MCF 10A (cell line): ENCODE results near the gene STAG2. TPM values are rescaled to one million over a fixed set of nuclear protein-coding genes. Genes with fewer than 3 reads are reported as not detected.

Source experiments
- BruUV-seq: library from RNA; stranded (reverse); fragments of 400-500 nt; replicated peaks from 2 replicates; lab custom pipeline; 2021; lab: Mats Ljungman, UMichigan
- CTCF ChIA-PET: fragments of 300-600 bp; sonication (Branson Sonifier 250); formaldehyde crosslinking; extraction: SDS; loops from one replicate; lab custom pipeline; 2021; ENCODE audit warnings: antibody characterized with exemption, inconsistent platforms; lab: Yijun Ruan, JAX
- POLR2A ChIA-PET: fragments of 300-600, 350-650 bp; sonication (Branson Sonifier 250); formaldehyde crosslinking; extraction: SDS; loops from one replicate; lab custom pipeline; 2020; ENCODE audit warnings: antibody characterized with exemption, inconsistent platforms; lab: Yijun Ruan, JAX
- DNase-seq: peaks from one replicate; pipeline ENCODE4 v3.0.0-alpha.2; 2018; ENCODE audit not compliant: unreplicated experiment
- H3K27ac Mint-ChIP-seq: one replicate; pipeline ENCODE4 v1.8.0; 2022; ENCODE audit warnings: mild to moderate bottlenecking, low read depth, mixed read lengths; ENCODE audit not compliant: unreplicated experiment
- H3K27me3 Mint-ChIP-seq: one replicate; pipeline ENCODE4 v1.8.0; 2022; ENCODE audit warnings: mixed read lengths; ENCODE audit not compliant: insufficient read depth, unreplicated experiment
- H3K36me3 Mint-ChIP-seq: one replicate; pipeline ENCODE4 v1.8.0; 2022; ENCODE audit warnings: mild to moderate bottlenecking, moderate library complexity, mixed read lengths; ENCODE audit not compliant: insufficient read depth, unreplicated experiment
- H3K4me1 Mint-ChIP-seq: one replicate; pipeline ENCODE4 v1.8.0; 2022; ENCODE audit warnings: mixed read lengths; ENCODE audit not compliant: insufficient read depth, unreplicated experiment
- H3K4me3 Mint-ChIP-seq: one replicate; pipeline ENCODE4 v1.8.0; 2022; ENCODE audit warnings: mild to moderate bottlenecking, moderate library complexity, mixed read lengths; ENCODE audit not compliant: unreplicated experiment
- H3K9me3 Mint-ChIP-seq: one replicate; pipeline ENCODE4 v1.8.0; 2022; ENCODE audit warnings: mixed read lengths; ENCODE audit not compliant: unreplicated experiment
- CTCF ChIP-seq: fragments of 200-600 bp; IDR thresholded peaks from one replicate; pipeline ENCODE4 v1.8.0; 2022; ENCODE audit warnings: antibody characterized with exemption, mild to moderate bottlenecking; ENCODE audit not compliant: unreplicated experiment
- intact Hi-C: fragments of 100-400 bp; cut with micrococcal nuclease; formaldehyde crosslinking; loops from 2 replicates; pipeline ENCODE4 v1.14.1; 2022
- total RNA-seq: library from RNA; stranded (reverse); gene quantifications from 2 replicates; pipeline ENCODE4 v1.2.3, GENCODE V29; 2022

The STAG2 gene
- total RNA-seq, 1 experiment from 2014 or later: 80.7 TPM

- POLR2A ChIA-PET: interaction anchor here (0.6 to 0.7 kb wide), 3 partner anchors 24 to 72 kb away, joined by 3 to 4 read pairs (median 3); no protein-coding TSS in a partner anchor
- Mint-ChIP-seq H3K27me3 (no peaks in the 10 kb centered on the region), H3K4me3 (no peak overlapping the region), H3K9me3 (no peaks in the 10 kb centered on the region), H3K27ac (no peak overlapping the region), H3K36me3 (peaks cover 6% of the 10 kb centered on the region), H3K4me1 (no peaks in the 10 kb centered on the region)
- intact Hi-C loops: no loop called here
- BruUV-seq: no TSS peak
- no peak for DNase-seq
- no peak for TF ChIP-seq CTCF
- CTCF ChIA-PET: interaction anchor here (0.5 to 0.6 kb wide), 2 partner anchors 93 to 112 kb away, joined by 3 to 4 read pairs; no protein-coding TSS in a partner anchor
These were observed 24.9 kb downstream of the STAG2 start for GRCh38 chrX:123986377-123986776.

GRCh38 chrX:123988423-123989111 is 27.1 kb downstream of the STAG2 start:
- no peak overlapping the region for H3K27ac Mint-ChIP-seq

GRCh38 chrX:123989235-123989634 is 27.7 kb downstream of the STAG2 start:
- TF ChIP-seq CTCF: no peak
- H3K4me1 Mint-ChIP-seq: no peaks in the 10 kb centered on the region
- CTCF ChIA-PET: no interaction called here
- intact Hi-C loops: no loop called here
- DNase-seq: no peak
- H3K36me3 Mint-ChIP-seq: peaks cover 6% of the 10 kb centered on the region
- no peaks in the 10 kb centered on the region for H3K9me3 Mint-ChIP-seq
- POLR2A ChIA-PET: no interaction called here
- no peaks in the 10 kb centered on the region for H3K27me3 Mint-ChIP-seq
- BruUV-seq: no TSS peak
- no peak overlapping the region for H3K4me3 Mint-ChIP-seq
- H3K27ac Mint-ChIP-seq: no peak overlapping the region

More at GRCh38 chrX:123988423-123989111, 27.1 kb downstream of the STAG2 start:
- Mint-ChIP-seq H3K4me1 (no peaks in the 10 kb centered on the region), H3K27me3 (no peaks in the 10 kb centered on the region), H3K9me3 (no peaks in the 10 kb centered on the region), H3K36me3 (peaks cover 6% of the 10 kb centered on the region), H3K4me3 (no peak overlapping the region)
- no peak for TF ChIP-seq CTCF
- no TSS peak for BruUV-seq
- intact Hi-C loops: no loop called here
- ChIA-PET POLR2A (no interaction called here), CTCF (no interaction called here)
- DNase-seq: no peak

- BruUV-seq: no TSS peak
- CTCF ChIA-PET: interaction anchor here (0.6 kb wide), 1 partner anchor 156 kb away, joined by 3 read pairs; no protein-coding TSS in a partner anchor
These were observed 28.7 kb downstream of the STAG2 start for GRCh38 chrX:123990169-123990568.

More at GRCh38 chrX:123990169-123990568, 28.7 kb downstream of the STAG2 start:
- POLR2A ChIA-PET: no interaction called here
- no peaks in the 10 kb centered on the region for H3K4me1 Mint-ChIP-seq
- peaks cover 3% of the 10 kb centered on the region for H3K36me3 Mint-ChIP-seq
- no peaks in the 10 kb centered on the region for H3K9me3 Mint-ChIP-seq
- no peaks in the 10 kb centered on the region for H3K27me3 Mint-ChIP-seq
- H3K4me3 Mint-ChIP-seq: no peak overlapping the region
- no peak for DNase-seq
- TF ChIP-seq CTCF: no peak
- H3K27ac Mint-ChIP-seq: no peak overlapping the region
- intact Hi-C loops: no loop called here
